H1 (cell line): ENCODE data around the gene CCDC182. TPM values are rescaled to one million over a fixed set of nuclear protein-coding genes. Genes with fewer than 3 reads are reported as not detected.

Experiments used
- CHD1 ChIP-seq: IDR thresholded peaks from 2 replicates; pipeline ENCODE4 v1.6.1; 2012; ENCODE audit warnings: low read depth, low read length, improper control_type of control experiment
- CHD7 ChIP-seq: fragments of 300-600 bp; sonication (generic); IDR thresholded peaks from 2 replicates; pipeline ENCODE4 v1.7.1; 2012; ENCODE audit warnings: low read length, moderate library complexity, mild to moderate bottlenecking, inconsistent platforms; ENCODE audit not compliant: insufficient replicate concordance
- HDAC2 ChIP-seq, 2 experiments: fragments of 300-600 bp in 1 of 2; sonication (generic) in 1 of 2; IDR thresholded peaks; 2 replicates each; pipeline ENCODE4 v1.6.1; 2011 to 2012; ENCODE audit warnings: low read depth in 2 of 2, low read length in 2 of 2, mild to moderate bottlenecking in 2 of 2, moderate library complexity in 2 of 2, borderline replicate concordance in 1 of 2, inconsistent platforms in 1 of 2
- HDAC6 ChIP-seq: IDR thresholded peaks from one replicate; pipeline ENCODE4 v1.7.1; 2012; ENCODE audit warnings: low read depth, mild to moderate bottlenecking, inconsistent platforms, low read length, moderate library complexity
- polyA plus RNA-seq, 7 experiments: library from polyadenylated mRNA; depleted of rRNA in 3 of 7; stranded (reverse) in 5 of 7; unstranded in 2 of 7; fragments of >200 nt in 5 of 7; fragments of 200-250 nt in 2 of 7; gene quantifications; 1 replicate in 5 of 7; 2 replicates in 1 of 7; 4 replicates in 1 of 7; pipeline versions ENCODE4 v1.2.1 to v1.2.3, GENCODE V29; 2011 to 2013; ENCODE audit warnings: missing spikeins in 2 of 7, mixed read lengths in 2 of 7
- total RNA-seq: library from RNA; stranded (reverse); fragmentation: NEBNext Ultra II Directional; extraction: Animal tissue kit (Norgen Biotek cat#: 25700); gene quantifications from 2 replicates; pipeline ENCODE4 v1.2.1, GENCODE V29; 2021

The CCDC182 gene
- total and polyA plus RNA-seq, 2 of the 8 experiments (the other 6 are each of a cell fraction or from before 2014, with no cell fraction given) = not detected

- no peak for TF ChIP-seq CHD7
- no peak for TF ChIP-seq HDAC2 (IDR thresholded peaks at IDR 0.05; ENCODE audit: borderline replicate concordance in 1 of 2, low read depth in 2 of 2, low read length in 2 of 2)
- TF ChIP-seq CHD1 = no peak
- TF ChIP-seq HDAC6 = no peak
Measured at GRCh38 chr17:57705921-57706695, 39.0 kb downstream of the CCDC182 start (continued).
